HUES6 (cell line): ENCODE results near the gene AARS2.

ENCODE experiments used
- H3K27ac ChIP-seq: 2 replicates; pipeline ENCODE4 v1.7.0; 2013; ENCODE audit warnings: low read depth, mild to moderate bottlenecking, low read length, inconsistent platforms
- H3K27me3 ChIP-seq: 2 replicates; pipeline ENCODE4 v1.6.1; 2013; ENCODE audit warnings: low read length; ENCODE audit not compliant: control insufficient read depth, insufficient read depth
- H3K36me3 ChIP-seq: 2 replicates; pipeline ENCODE4 v1.6.1; 2013; ENCODE audit warnings: low read length; ENCODE audit not compliant: control insufficient read depth, insufficient read depth
- H3K4me1 ChIP-seq: 2 replicates; pipeline ENCODE4 v1.6.1; 2013; ENCODE audit warnings: low read length; ENCODE audit not compliant: control insufficient read depth, insufficient read depth
- H3K4me3 ChIP-seq: 2 replicates; pipeline ENCODE4 v1.5.1; 2013; ENCODE audit warnings: low read depth, low read length
- H3K9ac ChIP-seq: one replicate; pipeline ENCODE4 v1.6.1; 2013; ENCODE audit warnings: mild to moderate bottlenecking, low read length
- H3K9me3 ChIP-seq: 2 replicates; pipeline ENCODE4 v1.6.1; 2013; ENCODE audit warnings: low read depth, low read length; ENCODE audit not compliant: control insufficient read depth, insufficient read depth

Gene AARS2

DNA sequence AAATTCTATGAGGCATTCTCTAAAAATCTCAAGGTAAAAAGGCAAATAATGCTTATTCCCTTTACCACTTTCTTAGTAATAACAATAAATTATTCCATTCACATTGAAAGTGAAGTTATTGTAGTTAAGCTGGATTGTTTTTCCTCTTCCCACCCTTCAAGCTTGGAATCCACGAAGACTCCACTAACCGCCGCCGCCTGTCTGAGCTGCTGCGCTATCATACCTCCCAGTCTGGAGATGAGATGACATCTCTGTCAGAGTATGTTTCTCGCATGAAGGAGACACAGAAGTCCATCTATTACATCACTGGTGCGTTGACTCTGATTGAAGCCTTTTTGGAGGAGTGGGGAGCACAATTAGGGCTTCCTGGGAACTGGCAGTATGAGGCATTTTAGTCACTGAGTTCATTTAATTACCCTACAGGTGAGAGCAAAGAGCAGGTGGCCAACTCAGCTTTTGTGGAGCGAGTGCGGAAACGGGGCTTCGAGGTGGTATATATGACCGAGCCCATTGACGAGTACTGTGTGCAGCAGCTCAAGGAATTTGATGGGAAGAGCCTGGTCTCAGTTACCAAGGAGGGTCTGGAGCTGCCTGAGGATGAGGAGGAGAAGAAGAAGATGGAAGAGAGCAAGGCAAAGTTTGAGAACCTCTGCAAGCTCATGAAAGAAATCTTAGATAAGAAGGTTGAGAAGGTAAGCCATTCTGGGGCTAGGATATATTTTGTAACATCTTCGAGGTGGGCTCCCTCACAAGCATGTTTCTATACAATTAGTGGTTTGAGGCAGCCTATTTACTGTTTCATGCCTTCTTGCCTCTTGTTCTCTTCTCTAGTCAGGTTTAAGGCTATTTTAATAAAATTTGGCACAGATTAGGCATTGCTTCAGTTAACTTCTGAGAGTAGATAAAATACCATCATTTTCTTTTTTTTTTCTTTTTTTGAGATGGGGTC, 61.3 kb downstream of the AARS2 start:
- H3K4me3 ChIP-seq, result no peak overlapping the region
- H3K36me3 ChIP-seq, result peaks cover 87% of the 10 kb centered on the region
- no peaks in the 10 kb centered on the region for H3K9me3 ChIP-seq
- H3K27ac ChIP-seq, result no peak overlapping the region
- H3K4me1 ChIP-seq, result peaks cover 8% of the 10 kb centered on the region; the same call in 1 of the 2 replicates
- no peaks in the 10 kb centered on the region for H3K27me3 ChIP-seq
- no peak overlapping the region for H3K9ac ChIP-seq

- no peaks in the 10 kb centered on the region for H3K27me3 ChIP-seq
- H3K27ac ChIP-seq, result no peak overlapping the region
- H3K36me3 ChIP-seq, result peaks cover 86% of the 10 kb centered on the region
- no peak overlapping the region for H3K9ac ChIP-seq
- no peaks in the 10 kb centered on the region for H3K9me3 ChIP-seq
- no peak overlapping the region for H3K4me3 ChIP-seq
- H3K4me1 ChIP-seq, result peaks cover 3% of the 10 kb centered on the region
Measured at GRCh38 chr6:44250718-44251123, 62.4 kb downstream of the AARS2 start.

DNA sequence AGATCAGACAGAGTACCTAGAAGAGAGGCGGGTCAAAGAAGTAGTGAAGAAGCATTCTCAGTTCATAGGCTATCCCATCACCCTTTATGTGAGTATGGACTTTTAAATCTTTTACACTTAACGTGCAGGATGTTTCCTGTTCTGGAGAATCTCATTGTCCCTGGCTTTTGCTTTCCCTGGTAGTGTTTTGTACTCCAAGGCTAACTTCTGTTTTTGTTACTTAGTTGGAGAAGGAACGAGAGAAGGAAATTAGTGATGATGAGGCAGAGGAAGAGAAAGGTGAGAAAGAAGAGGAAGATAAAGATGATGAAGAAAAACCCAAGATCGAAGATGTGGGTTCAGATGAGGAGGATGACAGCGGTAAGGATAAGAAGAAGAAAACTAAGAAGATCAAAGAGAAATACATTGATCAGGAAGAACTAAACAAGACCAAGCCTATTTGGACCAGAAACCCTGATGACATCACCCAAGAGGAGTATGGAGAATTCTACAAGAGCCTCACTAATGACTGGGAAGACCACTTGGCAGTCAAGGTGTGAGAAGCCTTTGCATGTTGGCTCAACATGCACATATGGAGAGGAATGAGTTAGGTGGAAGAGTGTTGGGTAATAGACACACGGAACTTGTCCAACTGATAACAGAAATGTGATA, 63.0 kb downstream of the AARS2 start:
- Histone ChIP-seq H3K27ac (no peak overlapping the region), H3K9me3 (no peaks in the 10 kb centered on the region), H3K36me3 (peaks cover 80% of the 10 kb centered on the region), H3K4me1 (peaks cover 7% of the 10 kb centered on the region), H3K27me3 (no peaks in the 10 kb centered on the region), H3K4me3 (no peak overlapping the region), H3K9ac (no peak overlapping the region)
